HepG2 (cell line): ENCODE measurements around the gene UPK1B. TPM values are rescaled to one million over a fixed set of nuclear protein-coding genes. Genes with fewer than 3 reads are reported as not detected.

Experiments used
- AHDC1 ChIP-seq: sonication (generic); formaldehyde crosslinking; IDR thresholded peaks from 2 replicates; pipeline ENCODE4 v1.5.1; 2020; ENCODE audit warnings: mild to moderate bottlenecking, missing genetic modification reagents, borderline replicate concordance
- DR1 ChIP-seq: sonication (generic); formaldehyde crosslinking; IDR thresholded peaks from 2 replicates; pipeline ENCODE4 v1.8.0; 2021; ENCODE audit warnings: mild to moderate bottlenecking, missing genetic modification reagents, inconsistent platforms
- FOXK2 ChIP-seq: fragments of 450-650 bp; IDR thresholded peaks from 2 replicates; pipeline ENCODE4 v1.6.1; 2016
- GRHL1 ChIP-seq: sonication (generic); formaldehyde crosslinking; conservative IDR thresholded peaks from 2 replicates; pipeline ENCODE4 v1.8.0; 2022; ENCODE audit warnings: missing genetic modification reagents
- GTF3A ChIP-seq: sonication (generic); formaldehyde crosslinking; conservative IDR thresholded peaks from 2 replicates; pipeline ENCODE4 v1.4.0; 2020; ENCODE audit warnings: mild to moderate bottlenecking, missing genetic modification reagents
- HDAC6 ChIP-seq: fragments of 200-600 bp; sonication (generic); IDR thresholded peaks from 2 replicates; pipeline ENCODE4 v1.7.0; 2017; ENCODE audit warnings: mild to moderate bottlenecking, antibody characterized with exemption, low read length, low read depth
- KMT2B ChIP-seq: IDR thresholded peaks from 2 replicates; pipeline ENCODE4 v1.6.1; 2016; ENCODE audit warnings: missing genetic modification reagents, missing compliant biosample characterization
- MED1 ChIP-seq: sonication (generic); formaldehyde crosslinking; IDR thresholded peaks from 2 replicates; pipeline ENCODE4 v1.4.0; 2020; ENCODE audit warnings: missing genetic modification reagents
- RNF2 ChIP-seq: fragments of 450-650 bp; conservative IDR thresholded peaks from 2 replicates; pipeline ENCODE4 v1.6.1; 2016; ENCODE audit warnings: low read depth
- SNAPC5 ChIP-seq: sonication (generic); formaldehyde crosslinking; IDR thresholded peaks from 2 replicates; pipeline ENCODE4 v1.8.1; 2023; ENCODE audit warnings: mild to moderate bottlenecking, missing genetic modification reagents, borderline replicate concordance
- SYNCRIP ChIP-seq: fragments of 200-400 bp; formaldehyde crosslinking; IDR thresholded peaks from 2 replicates; pipeline ENCODE4 v1.6.1; 2018; ENCODE audit warnings: mild to moderate bottlenecking, low read depth, low read length; ENCODE audit not compliant: insufficient read depth
- TIGD3 ChIP-seq: sonication (generic); formaldehyde crosslinking; IDR thresholded peaks from 2 replicates; pipeline ENCODE4 v1.5.1; 2020; ENCODE audit warnings: mild to moderate bottlenecking, missing genetic modification reagents, borderline replicate concordance
- ZNF34 ChIP-seq: sonication (generic); formaldehyde crosslinking; IDR thresholded peaks from 2 replicates; pipeline ENCODE4 v1.4.0; 2020; ENCODE audit warnings: mild to moderate bottlenecking, missing genetic modification reagents, borderline replicate concordance
- ZNF562 ChIP-seq: sonication (generic); formaldehyde crosslinking; IDR thresholded peaks from 2 replicates; pipeline ENCODE4 v1.8.0; 2022; ENCODE audit warnings: missing genetic modification reagents, borderline replicate concordance
- ZNF598 ChIP-seq: sonication (generic); formaldehyde crosslinking; IDR thresholded peaks from 2 replicates; pipeline ENCODE4 v1.5.1; 2020; ENCODE audit warnings: mild to moderate bottlenecking, missing genetic modification reagents, borderline replicate concordance
- ZNF670 ChIP-seq: sonication (generic); formaldehyde crosslinking; IDR thresholded peaks from 2 replicates; pipeline ENCODE4 v1.8.0; 2022; ENCODE audit warnings: mild to moderate bottlenecking, missing genetic modification reagents, borderline replicate concordance
- ZNF891 ChIP-seq: sonication (generic); formaldehyde crosslinking; IDR thresholded peaks from 2 replicates; pipeline ENCODE4 v1.5.0; 2020; ENCODE audit warnings: mild to moderate bottlenecking, missing genetic modification reagents
- ZSCAN25 ChIP-seq: sonication (generic); formaldehyde crosslinking; IDR thresholded peaks from 2 replicates; pipeline ENCODE4 v1.8.0; 2022; ENCODE audit warnings: mild to moderate bottlenecking, missing genetic modification reagents
- polyA plus RNA-seq, 8 experiments: library from polyadenylated mRNA; depleted of rRNA in 3 of 8; stranded (reverse) in 7 of 8; unstranded in 1 of 8; fragments of >200 nt; fragmentation: Illumina TruSeq in 4 of 8; extraction: Trizol in 4 of 8; gene quantifications; 2 replicates each; pipeline versions ENCODE4 v1.2.1 to v1.2.3, GENCODE V29; 2011 to 2016; ENCODE audit warnings: low read depth in 4 of 8, missing spikeins in 1 of 8, mixed read lengths in 1 of 8; ENCODE audit not compliant: insufficient read depth in 1 of 8
- total RNA-seq, 5 experiments: library from RNA; depleted of rRNA; stranded (reverse); fragments of >200 nt; fragmentation: Illumina TruSeq; extraction: Trizol; gene quantifications; 2 replicates each; pipeline ENCODE4 v1.2.3, GENCODE V29; 2016; ENCODE audit warnings: low read depth in 1 of 5

UPK1B gene
- total and polyA plus RNA-seq, 2 of the 13 experiments (the other 11 are each of a cell fraction or from before 2014, with no cell fraction given), result not detected

GRCh38 chr3:119240591-119241434 is 67.4 kb downstream of the UPK1B start, which contains the start of gene B4GALT4 (continued):
- TF ChIP-seq GRHL1 (CRISPR knock-in tag) (no peak), KMT2B (0 out of 2 replicates have a peak, but pooled peaks have one; percentile 11), AHDC1 (CRISPR knock-in tag) (no peak; the same call in 1 of the 2 replicates), RNF2 (no peak), TIGD3 (CRISPR knock-in tag) (no peak), ZNF891 (CRISPR knock-in tag) (peak; percentile 90; the same call in 1 of the 2 replicates), GTF3A (no peak), MED1 (CRISPR knock-in tag) (0 out of 2 replicates have a peak, but pooled peaks have one; percentile 14), ZNF34 (no peak; the same call in 1 of the 2 replicates), HDAC6 (no peak), ZNF598 (CRISPR knock-in tag) (no peak), ZNF670 (CRISPR knock-in tag) (peak; percentile 37; the same call in 1 of the 2 replicates), SNAPC5 (CRISPR knock-in tag) (peak; percentile 56; the same call in 1 of the 2 replicates), ZNF562 (CRISPR knock-in tag) (no peak), SYNCRIP (no peak), DR1 (CRISPR knock-in tag) (no peak; the same call in 1 of the 2 replicates), FOXK2 (no peak), ZSCAN25 (peak; percentile 54; the same call in 1 of the 2 replicates)
